HCT116 (cell line): ENCODE data around the gene C2orf68. TPM values are rescaled to one million over a fixed set of nuclear protein-coding genes. Genes with fewer than 3 reads are reported as not detected.

Experiments
- ATAC-seq: fragments of 200-7000 bp; cut with Tn5 transposase; 2 replicates; pipeline ENCODE4 v1.9.1; 2020; ENCODE audit warnings: mild to moderate bottlenecking, moderate library complexity
- BruUV-seq: library from RNA; stranded (reverse); fragments of 400-500 nt; replicated peaks from 2 replicates; lab custom pipeline; 2021; lab: Mats Ljungman, UMichigan
- CTCF ChIA-PET: fragments of 300-600 bp; sonication (Branson Sonifier 250); formaldehyde crosslinking; loops from one replicate; lab custom pipeline; 2021; ENCODE audit warnings: antibody characterized with exemption; lab: Charles Lee
- POLR2A ChIA-PET: fragments of 300-600, 350-600 bp; sonication (Branson Sonifier 250); formaldehyde crosslinking; loops from one replicate; lab custom pipeline; 2021; ENCODE audit warnings: antibody characterized with exemption; lab: Charles Lee
- RAD21 ChIA-PET, 2 experiments: fragments of 300-600 bp; sonication (Branson Sonifier 250); formaldehyde crosslinking; loops; one replicate each; lab custom pipeline; 2023; ENCODE audit warnings: low total read pairs in 2 of 2; ENCODE audit not compliant: uncharacterized antibody in 2 of 2, unreplicated experiment in 2 of 2, low non-redundant PET in 1 of 2; lab: Charles Lee
- DNase-seq: peaks from one replicate; pipeline ENCODE4 v3.0.0-alpha.2; 2010; ENCODE audit warnings: low read depth, low spot score
- H2AFZ ChIP-seq: fragments of 200-600 bp; shearing (Covaris generic), sonication (generic); 2 replicates; pipeline ENCODE4 v1.6.1; 2017; ENCODE audit warnings: low read depth, mixed run types, mixed read lengths, antibody characterized with exemption, low read length; ENCODE audit not compliant: poor library complexity, severe bottlenecking
- H3K27ac ChIP-seq: 2 replicates; pipeline ENCODE4 v1.5.1; 2012; ENCODE audit warnings: low read depth, low read length
- H3K27me3 ChIP-seq: fragments of 200-600 bp; sonication (generic); 2 replicates; pipeline ENCODE4 v1.6.1; 2016; ENCODE audit warnings: mixed run types, low read length, mixed read lengths; ENCODE audit not compliant: insufficient read depth
- H3K36me3 ChIP-seq, 2 experiments: fragments of 200-500 bp in 1 of 2; fragments of 200-600 bp in 1 of 2; sonication (Bioruptor generic) in 1 of 2; sonication (generic) in 1 of 2; 2 replicates each; pipeline versions ENCODE4 v1.5.1 to v1.6.1; 2014 to 2016; ENCODE audit warnings: low read length in 2 of 2, inconsistent platforms in 1 of 2, mixed read lengths in 1 of 2, mixed run types in 1 of 2; ENCODE audit not compliant: insufficient read depth in 2 of 2, control insufficient read depth in 1 of 2
- H3K4me1 ChIP-seq, 2 experiments: fragments of 200-600 bp in 1 of 2; sonication (generic) in 1 of 2; 2 replicates each; pipeline versions ENCODE4 v1.5.1 to v1.6.1; 2012 to 2017; ENCODE audit warnings: low read length in 2 of 2, inconsistent platforms in 1 of 2, mild to moderate bottlenecking in 1 of 2, mixed read lengths in 1 of 2, mixed run types in 1 of 2, moderate library complexity in 1 of 2; ENCODE audit not compliant: insufficient read depth in 2 of 2, control insufficient read depth in 1 of 2
- H3K4me2 ChIP-seq: fragments of 200-600 bp; sonication (generic); 2 replicates; pipeline ENCODE4 v1.6.1; 2017; ENCODE audit warnings: mixed run types, low read length, mixed read lengths
- H3K4me3 ChIP-seq, 2 experiments: fragments of 200-600 bp in 1 of 2; sonication (generic) in 1 of 2; replicated peaks in 1 of 2; 2 replicates each; pipeline ENCODE4 v1.5.1; 2011 to 2016; ENCODE audit warnings: low read length in 2 of 2, control low read depth in 1 of 2, low read depth in 1 of 2, mild to moderate bottlenecking in 1 of 2, mixed read lengths in 1 of 2, mixed run types in 1 of 2
- H3K79me2 ChIP-seq: fragments of 200-600 bp; sonication (generic); 2 replicates; pipeline ENCODE4 v1.6.1; 2017; ENCODE audit warnings: mild to moderate bottlenecking, mixed run types, low read length, moderate library complexity, mixed read lengths; ENCODE audit not compliant: insufficient read depth
- H3K9ac ChIP-seq: fragments of 200-600 bp; sonication (generic); 2 replicates; pipeline ENCODE4 v1.6.1; 2016; ENCODE audit warnings: low read length, mixed read lengths
- H3K9me2 ChIP-seq: fragments of 200-600 bp; sonication (generic), shearing (Covaris generic); 2 replicates; pipeline ENCODE4 v1.6.1; 2017; ENCODE audit warnings: mixed run types, mild to moderate bottlenecking, moderate library complexity; ENCODE audit not compliant: insufficient read depth
- H3K9me3 ChIP-seq, 2 experiments: fragments of 200-500 bp in 1 of 2; fragments of 200-600 bp in 1 of 2; sonication (Bioruptor generic) in 1 of 2; sonication (generic) in 1 of 2; 2 replicates each; pipeline ENCODE4 v1.6.1; 2014 to 2017; ENCODE audit warnings: low read length in 2 of 2, mixed read lengths in 2 of 2, inconsistent platforms in 1 of 2, low read depth in 1 of 2, mild to moderate bottlenecking in 1 of 2, mixed run types in 1 of 2, moderate library complexity in 1 of 2; ENCODE audit not compliant: control insufficient read depth in 1 of 2, insufficient read depth in 1 of 2
- H4K20me1 ChIP-seq: fragments of 200-600 bp; sonication (generic), shearing (Covaris generic); 2 replicates; pipeline ENCODE4 v1.6.1; 2017; ENCODE audit warnings: mixed run types, mild to moderate bottlenecking, moderate library complexity; ENCODE audit not compliant: insufficient read depth
- EGR1 ChIP-seq: IDR thresholded peaks from 2 replicates; pipeline ENCODE4 v1.6.1; 2012; ENCODE audit warnings: low read depth
- ELF1 ChIP-seq: IDR thresholded peaks from 2 replicates; pipeline ENCODE4 v1.6.1; 2012; ENCODE audit warnings: low read depth, borderline replicate concordance
- EZH2 ChIP-seq: fragments of 200-600 bp; sonication (generic); IDR thresholded peaks from 2 replicates; pipeline ENCODE4 v1.6.1; 2017; ENCODE audit warnings: antibody characterized with exemption, mixed run types
- EZH2phosphoT487 ChIP-seq: fragments of 200-600 bp; IDR thresholded peaks from 2 replicates; pipeline ENCODE4 v1.6.1; 2018; ENCODE audit warnings: antibody characterized with exemption, borderline replicate concordance
- JUND ChIP-seq: IDR thresholded peaks from 2 replicates; pipeline ENCODE4 v1.6.1; 2012
- POLR2AphosphoS5 ChIP-seq: IDR thresholded peaks from 2 replicates; pipeline ENCODE4 v1.6.1; 2011; ENCODE audit warnings: mild to moderate bottlenecking, low read depth, low read length, moderate library complexity
- RAD21 ChIP-seq: IDR thresholded peaks from 2 replicates; pipeline ENCODE4 v1.6.1; 2012; ENCODE audit warnings: low read depth, mild to moderate bottlenecking
- SIN3A ChIP-seq: IDR thresholded peaks from 2 replicates; pipeline ENCODE4 v1.6.1; 2012; ENCODE audit warnings: low read depth
- SP1 ChIP-seq: IDR thresholded peaks from 2 replicates; pipeline ENCODE4 v1.6.1; 2012; ENCODE audit warnings: low read depth
- TCF7L2 ChIP-seq: IDR thresholded peaks from 2 replicates; pipeline ENCODE4 v1.7.0; 2011; ENCODE audit warnings: borderline replicate concordance, inconsistent platforms; ENCODE audit not compliant: insufficient read depth, insufficient read length; ENCODE audit errors: extremely low read depth
- YY1 ChIP-seq: IDR thresholded peaks from 2 replicates; pipeline ENCODE4 v1.6.1; 2011; ENCODE audit warnings: low read length, low read depth, moderate library complexity, mild to moderate bottlenecking; ENCODE audit not compliant: insufficient replicate concordance; ENCODE audit errors: extremely low read depth
- ZFX ChIP-seq: fragments of 450-650 bp; IDR thresholded peaks from 2 replicates; pipeline ENCODE4 v1.6.1; 2017
- ZNF274 ChIP-seq: fragments of 200-500 bp; sonication (Bioruptor generic); IDR thresholded peaks from 2 replicates; pipeline ENCODE4 v1.6.1; 2014; ENCODE audit warnings: mild to moderate bottlenecking, low read depth, low read length, inconsistent platforms
- intact Hi-C: fragments of 100-400 bp; cut with micrococcal nuclease; formaldehyde crosslinking; loops from 2 replicates; pipeline ENCODE4 v1.10.0; 2022
- total RNA-seq: library from RNA; stranded (reverse); gene quantifications from one replicate; pipeline ENCODE4 v1.2.1, GENCODE V29; 2021; ENCODE audit not compliant: unreplicated experiment
- TF ChIP-seq, protein P1 (sequence below), 3 experiments: fragments of 200-600 bp in 1 of 3; sonication (generic) in 1 of 3; IDR thresholded peaks in 2 of 3; conservative IDR thresholded peaks in 1 of 3; 2 replicates each; pipeline ENCODE4 v1.5.1; 2012 to 2017; ENCODE audit warnings: low read depth in 2 of 3, low read length in 2 of 3, antibody characterized with exemption in 1 of 3, borderline replicate concordance in 1 of 3, control low read depth in 1 of 3, mild to moderate bottlenecking in 1 of 3, mixed read lengths in 1 of 3, mixed run types in 1 of 3, moderate library complexity in 1 of 3; ENCODE audit not compliant: insufficient read depth in 1 of 3
- TF ChIP-seq, protein P2 (sequence below): IDR thresholded peaks from 2 replicates; pipeline ENCODE4 v1.6.1; 2012
- TF ChIP-seq, protein P3 (sequence below): IDR thresholded peaks from 2 replicates; pipeline ENCODE4 v1.6.1; 2012
- TF ChIP-seq, protein P4 (sequence below): IDR thresholded peaks from 2 replicates; pipeline ENCODE4 v1.6.1; 2012; ENCODE audit warnings: low read depth

C2orf68 gene
- total RNA-seq, 1 experiment from 2014 or later, result 21.8 TPM

DNA sequence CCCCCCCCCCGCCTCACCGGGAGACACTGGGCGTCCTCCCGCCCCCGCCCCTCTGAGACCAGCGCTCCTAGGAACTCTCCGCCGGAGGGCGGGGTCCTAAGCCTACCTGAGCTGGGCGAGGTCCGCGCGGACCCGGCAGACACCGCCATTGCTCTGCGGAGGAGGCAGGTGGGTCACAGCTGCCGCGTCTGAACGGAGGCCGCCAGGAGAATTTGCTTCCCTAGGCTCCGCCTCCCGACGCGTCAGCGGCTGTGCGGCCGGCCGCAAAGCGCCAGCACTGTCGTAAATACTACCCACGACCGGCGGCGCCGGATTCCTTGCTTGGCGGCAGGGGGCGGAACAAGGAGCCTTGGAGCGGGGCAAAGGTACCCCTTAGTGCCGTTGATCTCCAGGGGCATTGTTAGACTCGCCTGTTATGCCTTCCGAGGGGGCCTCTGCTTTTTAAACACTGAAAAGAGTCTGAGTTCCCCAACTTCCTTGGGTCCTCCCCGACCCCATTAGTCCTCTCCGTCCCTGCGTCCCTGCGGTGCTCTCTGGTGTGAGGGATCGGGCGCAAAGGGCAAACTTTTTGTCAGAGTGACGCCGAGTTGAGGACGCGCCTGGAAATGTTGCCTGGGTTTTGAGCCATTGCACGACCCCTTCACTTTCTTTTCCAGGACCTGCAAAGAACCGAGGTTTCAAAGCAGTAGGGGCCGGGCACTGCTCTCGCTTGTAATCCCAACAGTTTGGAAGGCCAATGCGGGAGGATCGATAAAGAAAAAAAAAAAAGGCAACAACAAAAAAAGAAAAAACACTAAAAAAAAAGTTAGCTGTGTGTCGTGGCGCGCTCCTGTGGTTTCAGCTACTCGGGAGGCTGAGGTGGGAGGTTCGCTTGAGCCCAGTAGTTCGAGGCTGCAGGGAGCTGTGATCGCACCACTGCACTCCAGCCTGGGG lies 50.3 kb downstream of the C2orf68 start, which contains the start of gene GGCX:
TSS of gene GGCX (minus strand) at position 214 of the 933 bp plus-strand sequence. CDS start at position 149, 65 bp downstream.
- Histone ChIP-seq H3K9me2 (no peaks in the 10 kb centered on the region), H3K4me2 (peak within 1 kb of the TSS; percentile 73), H3K36me3 (peaks cover 8% of the 10 kb centered on the region in 2 experiments; a peak in 2 of 4 replicates), H3K9ac (peak within 1 kb of the TSS; percentile 85), H3K4me1 (peaks cover 2 to 15% of the 10 kb centered on the region in 2 experiments; a peak in 3 of 4 replicates), H2AFZ (peak within 1 kb of the TSS; percentile 49), H3K4me3 (peak within 1 kb of the TSS; percentile 88 to 92), H4K20me1 (no peaks in the 10 kb centered on the region; the same call in 1 of the 2 replicates), H3K9me3 (no peaks in the 10 kb centered on the region), H3K27ac (peak within 1 kb of the TSS; percentile 66), H3K79me2 (peaks cover 32% of the 10 kb centered on the region), H3K27me3 (no peaks in the 10 kb centered on the region)
- POLR2A ChIA-PET, result interaction anchor here (0.7 to 2.1 kb wide), 12 partner anchors 8 to 441 kb away, joined by 3 to 8 read pairs (median 3); partner anchors contain the start of genes C2orf68, MAT2A and SH2D6
- RAD21 ChIA-PET, result interaction anchor here in 1 of 2 experiments (0.7 kb wide), 2 partner anchors 10 to 211 kb away, joined by 3 read pairs; no protein-coding TSS in a partner anchor
- ATAC-seq (peak; percentile 95), DNase-seq (peak; percentile 87)
- intact Hi-C loops, result no loop called here
- CTCF ChIA-PET, result interaction anchor here (1.1 kb wide), 1 partner anchor 10 kb away, joined by 3 read pairs; no protein-coding TSS in a partner anchor
- BruUV-seq, result TSS peak; percentile 96
- TF ChIP-seq, protein P1, sequence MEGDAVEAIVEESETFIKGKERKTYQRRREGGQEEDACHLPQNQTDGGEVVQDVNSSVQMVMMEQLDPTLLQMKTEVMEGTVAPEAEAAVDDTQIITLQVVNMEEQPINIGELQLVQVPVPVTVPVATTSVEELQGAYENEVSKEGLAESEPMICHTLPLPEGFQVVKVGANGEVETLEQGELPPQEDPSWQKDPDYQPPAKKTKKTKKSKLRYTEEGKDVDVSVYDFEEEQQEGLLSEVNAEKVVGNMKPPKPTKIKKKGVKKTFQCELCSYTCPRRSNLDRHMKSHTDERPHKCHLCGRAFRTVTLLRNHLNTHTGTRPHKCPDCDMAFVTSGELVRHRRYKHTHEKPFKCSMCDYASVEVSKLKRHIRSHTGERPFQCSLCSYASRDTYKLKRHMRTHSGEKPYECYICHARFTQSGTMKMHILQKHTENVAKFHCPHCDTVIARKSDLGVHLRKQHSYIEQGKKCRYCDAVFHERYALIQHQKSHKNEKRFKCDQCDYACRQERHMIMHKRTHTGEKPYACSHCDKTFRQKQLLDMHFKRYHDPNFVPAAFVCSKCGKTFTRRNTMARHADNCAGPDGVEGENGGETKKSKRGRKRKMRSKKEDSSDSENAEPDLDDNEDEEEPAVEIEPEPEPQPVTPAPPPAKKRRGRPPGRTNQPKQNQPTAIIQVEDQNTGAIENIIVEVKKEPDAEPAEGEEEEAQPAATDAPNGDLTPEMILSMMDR (IDR thresholded peaks at IDR 0.05 in 2 of 3, conservative IDR thresholded peaks at IDR 0.05 in 1 of 3; ENCODE audit: borderline replicate concordance in 1 of 3, insufficient read depth in 1 of 3, low read depth in 2 of 3, low read length in 2 of 3), result no peak
- TF ChIP-seq SIN3A (peak; percentile 89), YY1 (peak; percentile 88), ZNF274 (no peak), JUND (no peak), EZH2 (no peak), POLR2AphosphoS5 (peak; percentile 98), RAD21 (peak; percentile 25; the same call in 1 of the 2 replicates), SP1 (peak; percentile 83), EZH2phosphoT487 (no peak), ELF1 (no peak; the same call in 1 of the 2 replicates), TCF7L2 (peak; percentile 36), EGR1 (peak; percentile 74), ZFX (peak; percentile 22; the same call in 1 of the 2 replicates)
- TF ChIP-seq, protein P2, sequence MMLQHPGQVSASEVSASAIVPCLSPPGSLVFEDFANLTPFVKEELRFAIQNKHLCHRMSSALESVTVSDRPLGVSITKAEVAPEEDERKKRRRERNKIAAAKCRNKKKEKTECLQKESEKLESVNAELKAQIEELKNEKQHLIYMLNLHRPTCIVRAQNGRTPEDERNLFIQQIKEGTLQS, result no peak
- TF ChIP-seq, protein P3, sequence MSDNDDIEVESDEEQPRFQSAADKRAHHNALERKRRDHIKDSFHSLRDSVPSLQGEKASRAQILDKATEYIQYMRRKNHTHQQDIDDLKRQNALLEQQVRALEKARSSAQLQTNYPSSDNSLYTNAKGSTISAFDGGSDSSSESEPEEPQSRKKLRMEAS, result peak; percentile 56
- TF ChIP-seq, protein P4, sequence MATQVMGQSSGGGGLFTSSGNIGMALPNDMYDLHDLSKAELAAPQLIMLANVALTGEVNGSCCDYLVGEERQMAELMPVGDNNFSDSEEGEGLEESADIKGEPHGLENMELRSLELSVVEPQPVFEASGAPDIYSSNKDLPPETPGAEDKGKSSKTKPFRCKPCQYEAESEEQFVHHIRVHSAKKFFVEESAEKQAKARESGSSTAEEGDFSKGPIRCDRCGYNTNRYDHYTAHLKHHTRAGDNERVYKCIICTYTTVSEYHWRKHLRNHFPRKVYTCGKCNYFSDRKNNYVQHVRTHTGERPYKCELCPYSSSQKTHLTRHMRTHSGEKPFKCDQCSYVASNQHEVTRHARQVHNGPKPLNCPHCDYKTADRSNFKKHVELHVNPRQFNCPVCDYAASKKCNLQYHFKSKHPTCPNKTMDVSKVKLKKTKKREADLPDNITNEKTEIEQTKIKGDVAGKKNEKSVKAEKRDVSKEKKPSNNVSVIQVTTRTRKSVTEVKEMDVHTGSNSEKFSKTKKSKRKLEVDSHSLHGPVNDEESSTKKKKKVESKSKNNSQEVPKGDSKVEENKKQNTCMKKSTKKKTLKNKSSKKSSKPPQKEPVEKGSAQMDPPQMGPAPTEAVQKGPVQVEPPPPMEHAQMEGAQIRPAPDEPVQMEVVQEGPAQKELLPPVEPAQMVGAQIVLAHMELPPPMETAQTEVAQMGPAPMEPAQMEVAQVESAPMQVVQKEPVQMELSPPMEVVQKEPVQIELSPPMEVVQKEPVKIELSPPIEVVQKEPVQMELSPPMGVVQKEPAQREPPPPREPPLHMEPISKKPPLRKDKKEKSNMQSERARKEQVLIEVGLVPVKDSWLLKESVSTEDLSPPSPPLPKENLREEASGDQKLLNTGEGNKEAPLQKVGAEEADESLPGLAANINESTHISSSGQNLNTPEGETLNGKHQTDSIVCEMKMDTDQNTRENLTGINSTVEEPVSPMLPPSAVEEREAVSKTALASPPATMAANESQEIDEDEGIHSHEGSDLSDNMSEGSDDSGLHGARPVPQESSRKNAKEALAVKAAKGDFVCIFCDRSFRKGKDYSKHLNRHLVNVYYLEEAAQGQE, result no peak
